ELF-1 (cell line): ENCODE measurements around the gene FAM234A.

ENCODE experiments used
- DNase-seq: peaks from one replicate; pipeline ENCODE4 v3.0.0-alpha.2; 2016; ENCODE audit warnings: low read depth, low spot score

FAM234A gene

GRCh38 chr16:296806-297510, 62.3 kb downstream of the FAM234A start:
- no peak for DNase-seq

GRCh38 chr16:297832-298231, 63.2 kb downstream of the FAM234A start:
- DNase-seq: no peak

GRCh38 chr16:301235-301634, 66.6 kb downstream of the FAM234A start:
- no peak for DNase-seq

GRCh38 chr16:301950-302349, 67.3 kb downstream of the FAM234A start:
- no peak for DNase-seq

GRCh38 chr16:303760-304505, 69.3 kb downstream of the FAM234A start:
- peak; percentile 17 for DNase-seq

GRCh38 chr16:305916-306626, 71.5 kb downstream of the FAM234A start:
- no peak for DNase-seq

- DNase-seq: no peak
These were observed 72.3 kb downstream of the FAM234A start for GRCh38 chr16:306911-307370.

GRCh38 chr16:307691-308312, 73.2 kb downstream of the FAM234A start:
- no peak for DNase-seq

- DNase-seq: peak; percentile 37
These were observed 74.9 kb downstream of the FAM234A start for GRCh38 chr16:309476-309875.

- no peak for DNase-seq
These were observed 77.1 kb downstream of the FAM234A start for GRCh38 chr16:311725-312124.

GRCh38 chr16:314351-314750, 79.7 kb downstream of the FAM234A start:
- no peak for DNase-seq

GRCh38 chr16:314795-315299, 80.2 kb downstream of the FAM234A start:
- no peak for DNase-seq
